CD8-positive, alpha-beta memory T cell (primary cell): ENCODE results near the gene PRXL2C. TPM values are rescaled to one million over a fixed set of nuclear protein-coding genes. Genes with fewer than 3 reads are reported as not detected.
"Not testable (repeated sequence)": the region's sequence is repeated elsewhere in the genome, so short reads cannot be mapped to it uniquely, and the experiment has no call there.

Experiments
- CTCF ChIA-PET: fragments of 350-600 bp; sonication (Branson Sonifier 250); formaldehyde crosslinking; loops from one replicate; lab custom pipeline; 2021; ENCODE audit warnings: antibody characterized with exemption; lab: Charles Lee
- POLR2A ChIA-PET: fragments of 350-600 bp; sonication (Branson Sonifier 250); formaldehyde crosslinking; loops from one replicate; lab custom pipeline; 2021; ENCODE audit warnings: antibody characterized with exemption; lab: Charles Lee
- DNase-seq, 5 donors: peaks; one replicate each; pipeline versions ENCODE4 v3.0.0 to v3.0.0-alpha.2; 2020 to 2022; ENCODE audit warnings: mixed read lengths in 1 of 5
- H3K27ac ChIP-seq: one replicate; pipeline ENCODE4 v1.7.0; 2013; ENCODE audit warnings: low read depth, mild to moderate bottlenecking, low read length, moderate library complexity
- H3K27me3 ChIP-seq: 2 replicates; pipeline ENCODE4 v1.7.0; 2013; ENCODE audit warnings: low read length, mild to moderate bottlenecking; ENCODE audit not compliant: insufficient read depth, poor library complexity, severe bottlenecking
- H3K36me3 ChIP-seq: 2 replicates; pipeline ENCODE4 v1.7.0; 2013; ENCODE audit warnings: mild to moderate bottlenecking, low read length, moderate library complexity; ENCODE audit not compliant: insufficient read depth
- H3K4me1 ChIP-seq: 2 replicates; pipeline ENCODE4 v1.7.0; 2013; ENCODE audit warnings: mild to moderate bottlenecking, low read length, moderate library complexity; ENCODE audit not compliant: insufficient read depth
- H3K4me3 ChIP-seq: 2 replicates; pipeline ENCODE4 v1.7.0; 2013; ENCODE audit warnings: mild to moderate bottlenecking, low read length
- H3K9me3 ChIP-seq: 2 replicates; pipeline ENCODE4 v1.7.0; 2013; ENCODE audit warnings: mild to moderate bottlenecking, low read length
- H3K27ac Mint-ChIP-seq, 8 donors: one replicate each; pipeline ENCODE4 v1.8.0; 2020 to 2021; ENCODE audit warnings: mixed read lengths in 8 of 8, mild to moderate bottlenecking in 6 of 8, inconsistent platforms in 3 of 8, moderate library complexity in 3 of 8
- H3K27me3 Mint-ChIP-seq, 2 donors: one replicate each; pipeline ENCODE4 v1.8.0; 2020 to 2021; ENCODE audit warnings: mixed read lengths in 2 of 2, mild to moderate bottlenecking in 1 of 2, moderate library complexity in 1 of 2
- H3K36me3 Mint-ChIP-seq, 3 donors: one replicate each; pipeline ENCODE4 v1.8.0; 2020 to 2021; ENCODE audit warnings: mixed read lengths in 3 of 3, inconsistent platforms in 1 of 3, mild to moderate bottlenecking in 1 of 3
- H3K4me1 Mint-ChIP-seq, 3 donors: one replicate each; pipeline ENCODE4 v1.8.0; 2020 to 2021; ENCODE audit warnings: mixed read lengths in 3 of 3, inconsistent platforms in 1 of 3, mild to moderate bottlenecking in 1 of 3
- H3K4me3 Mint-ChIP-seq, 7 donors: one replicate each; pipeline ENCODE4 v1.8.0; 2020 to 2021; ENCODE audit warnings: mixed read lengths in 7 of 7, mild to moderate bottlenecking in 6 of 7, moderate library complexity in 4 of 7, inconsistent platforms in 2 of 7
- H3K9me3 Mint-ChIP-seq, 5 donors: one replicate each; pipeline ENCODE4 v1.8.0; 2020 to 2022; ENCODE audit warnings: mixed read lengths in 5 of 5, mild to moderate bottlenecking in 3 of 5, moderate library complexity in 2 of 5, inconsistent platforms in 1 of 5
- polyA plus RNA-seq: library from polyadenylated mRNA; unstranded; fragments of 300-500 nt; fragmentation: Illumina TruSeq; gene quantifications from one replicate; pipeline ENCODE4 v1.2.3, GENCODE V29; 2021
- total RNA-seq, 2 experiments: library from RNA; stranded (reverse); gene quantifications; one replicate each; pipeline ENCODE4 v1.2.3, GENCODE V29; 2021

PRXL2C gene
- total and polyA plus RNA-seq, 3 experiments from 2014 or later = 9.3 to 15.2 (median 12.0) TPM

GRCh38 chr9:96641514-96641913 lies 13.6 kb downstream of the PRXL2C start:
- H3K36me3 ChIP-seq = peaks cover 3% of the 10 kb centered on the region
- H3K4me3 ChIP-seq = no peak overlapping the region
- H3K4me1 ChIP-seq = no peaks in the 10 kb centered on the region
- no peaks in the 10 kb centered on the region for H3K9me3 Mint-ChIP-seq
- peaks cover 3 to 34% (median 9%) of the 10 kb centered on the region in 3 donors for H3K36me3 Mint-ChIP-seq
- no peak overlapping the region for H3K4me3 Mint-ChIP-seq
- H3K27me3 Mint-ChIP-seq = peaks cover 3 to 5% of the 10 kb centered on the region in 2 donors
- H3K27ac ChIP-seq = no peak overlapping the region
- CTCF ChIA-PET = no interaction called here
- no peak for DNase-seq
- no peak overlapping the region for H3K27ac Mint-ChIP-seq
- POLR2A ChIA-PET = no interaction called here
- no peaks in the 10 kb centered on the region for H3K27me3 ChIP-seq
- no peaks in the 10 kb centered on the region for H3K9me3 ChIP-seq
- H3K4me1 Mint-ChIP-seq = no peaks in the 10 kb centered on the region

- no peaks in the 10 kb centered on the region for H3K9me3 ChIP-seq
- CTCF ChIA-PET = no interaction called here
- Mint-ChIP-seq H3K27me3 (peaks cover 3 to 9% of the 10 kb centered on the region in 2 donors), H3K27ac (no peak overlapping the region), H3K4me1 (no peaks in the 10 kb centered on the region), H3K9me3 (no peaks in the 10 kb centered on the region), H3K4me3 (peak overlapping the region in 1 of 7 donors; percentile 23), H3K36me3 (peaks cover 0 to 17% (median 0%) of the 10 kb centered on the region in 3 donors)
- no peak overlapping the region for H3K4me3 ChIP-seq
- POLR2A ChIA-PET = no interaction called here
- no peaks in the 10 kb centered on the region for H3K27me3 ChIP-seq
- no peak overlapping the region for H3K27ac ChIP-seq
- H3K4me1 ChIP-seq = no peaks in the 10 kb centered on the region
- DNase-seq = no peak
- H3K36me3 ChIP-seq = peaks cover 3% of the 10 kb centered on the region
Measured at GRCh38 chr9:96638606-96639364, 16.3 kb downstream of the PRXL2C start.

- Mint-ChIP-seq H3K9me3 (no peaks in the 10 kb centered on the region), H3K27ac (no peak overlapping the region), H3K4me3 (no peak overlapping the region), H3K4me1 (no peaks in the 10 kb centered on the region), H3K27me3 (peaks cover 12 to 14% of the 10 kb centered on the region in 2 donors), H3K36me3 (peaks cover 0 to 3% (median 0%) of the 10 kb centered on the region in 3 donors)
- ChIA-PET POLR2A (no interaction called here), CTCF (no interaction called here)
- H3K36me3 ChIP-seq = no peaks in the 10 kb centered on the region
- no peaks in the 10 kb centered on the region for H3K27me3 ChIP-seq
- no peak overlapping the region for H3K4me3 ChIP-seq
- no peaks in the 10 kb centered on the region for H3K9me3 ChIP-seq
- H3K4me1 ChIP-seq = no peaks in the 10 kb centered on the region
- H3K27ac ChIP-seq = no peak overlapping the region
- DNase-seq = no peak
Measured at GRCh38 chr9:96636368-96636767, 18.7 kb downstream of the PRXL2C start.

GRCh38 chr9:96633579-96633978 lies 21.5 kb downstream of the PRXL2C start:
- H3K27me3 ChIP-seq, H3K4me3 ChIP-seq, H3K36me3 ChIP-seq, CTCF ChIA-PET, H3K36me3 Mint-ChIP-seq, H3K27ac Mint-ChIP-seq, H3K4me3 Mint-ChIP-seq, H3K9me3 ChIP-seq, H3K4me1 Mint-ChIP-seq, H3K27ac ChIP-seq, H3K4me1 ChIP-seq, H3K9me3 Mint-ChIP-seq, DNase-seq: not testable (repeated sequence)
- POLR2A ChIA-PET = interaction anchor here (0.6 kb wide), 1 partner anchor 232 kb away, joined by 9 read pairs; no protein-coding TSS in a partner anchor
- H3K27me3 Mint-ChIP-seq = peaks cover 18 to 24% of the 10 kb centered on the region in 2 donors

GRCh38 chr9:96626912-96627311 lies 28.2 kb downstream of the PRXL2C start:
- POLR2A ChIA-PET = no interaction called here
- H3K4me1 Mint-ChIP-seq = no peaks in the 10 kb centered on the region
- H3K36me3 Mint-ChIP-seq = no peaks in the 10 kb centered on the region
- H3K4me3 Mint-ChIP-seq = no peak overlapping the region
- DNase-seq = no peak
- no peak overlapping the region for H3K27ac Mint-ChIP-seq
- H3K27ac ChIP-seq = no peak overlapping the region
- no peaks in the 10 kb centered on the region for H3K9me3 Mint-ChIP-seq
- peaks cover 14 to 47% of the 10 kb centered on the region in 2 donors for H3K27me3 Mint-ChIP-seq
- CTCF ChIA-PET = interaction anchor here (1.1 kb wide), 1 partner anchor 10 kb away, joined by 3 read pairs; no protein-coding TSS in a partner anchor
- peaks cover 7% of the 10 kb centered on the region for H3K27me3 ChIP-seq
- no peaks in the 10 kb centered on the region for H3K9me3 ChIP-seq
- H3K36me3 ChIP-seq = no peaks in the 10 kb centered on the region
- H3K4me3 ChIP-seq = no peak overlapping the region
- no peaks in the 10 kb centered on the region for H3K4me1 ChIP-seq

- ChIA-PET POLR2A (no interaction called here), CTCF (interaction anchor here (0.9 to 1.1 kb wide), 2 partner anchors 9 to 12 kb away, joined by 3 to 4 read pairs; no protein-coding TSS in a partner anchor)
- DNase-seq = no peak
- no peak overlapping the region for H3K27ac ChIP-seq
- H3K4me1 ChIP-seq = no peaks in the 10 kb centered on the region
- H3K27me3 ChIP-seq = peaks cover 21% of the 10 kb centered on the region
- Mint-ChIP-seq H3K4me3 (no peak overlapping the region), H3K27me3 (peaks cover 23 to 61% of the 10 kb centered on the region in 2 donors), H3K27ac (peak overlapping the region in 1 of 8 donors; percentile 32), H3K36me3 (peaks cover 0 to 4% (median 0%) of the 10 kb centered on the region in 3 donors), H3K9me3 (no peaks in the 10 kb centered on the region), H3K4me1 (peaks cover 2 to 13% (median 12%) of the 10 kb centered on the region in 3 donors)
- H3K4me3 ChIP-seq = no peak overlapping the region
- H3K36me3 ChIP-seq = no peaks in the 10 kb centered on the region
- no peaks in the 10 kb centered on the region for H3K9me3 ChIP-seq
Measured at GRCh38 chr9:96621618-96622017, 33.5 kb downstream of the PRXL2C start.

- peak overlapping the region in 4 of 7 donors; percentile 47 to 87 (median 72) for H3K4me3 Mint-ChIP-seq
- Histone ChIP-seq H3K9me3 (no peaks in the 10 kb centered on the region), H3K36me3 (no peaks in the 10 kb centered on the region), H3K27me3 (peaks cover 21% of the 10 kb centered on the region), H3K4me3 (no peak overlapping the region), H3K4me1 (no peaks in the 10 kb centered on the region), H3K27ac (no peak overlapping the region)
- H3K36me3 Mint-ChIP-seq = peaks cover 0 to 4% (median 0%) of the 10 kb centered on the region in 3 donors
- POLR2A ChIA-PET = interaction anchor here (0.6 kb wide), 1 partner anchor 171 kb away, joined by 3 read pairs; the partner anchor contains the start of gene HABP4
- H3K9me3 Mint-ChIP-seq = no peaks in the 10 kb centered on the region
- peaks cover 2 to 13% (median 12%) of the 10 kb centered on the region in 3 donors for H3K4me1 Mint-ChIP-seq
- H3K27ac Mint-ChIP-seq = no peak overlapping the region
- CTCF ChIA-PET = interaction anchor here (0.9 to 1.1 kb wide), 2 partner anchors 9 to 11 kb away, joined by 3 to 4 read pairs; no protein-coding TSS in a partner anchor
- DNase-seq = no peak
- peaks cover 25 to 59% of the 10 kb centered on the region in 2 donors for H3K27me3 Mint-ChIP-seq
Measured at GRCh38 chr9:96620832-96621269, 34.3 kb downstream of the PRXL2C start.

GRCh38 chr9:96620181-96620514 lies 35.0 kb downstream of the PRXL2C start:
- H3K4me1 Mint-ChIP-seq = peaks cover 2 to 13% (median 12%) of the 10 kb centered on the region in 3 donors
- no peaks in the 10 kb centered on the region for H3K9me3 Mint-ChIP-seq
- Histone ChIP-seq H3K9me3 (no peaks in the 10 kb centered on the region), H3K4me1 (no peaks in the 10 kb centered on the region), H3K36me3 (no peaks in the 10 kb centered on the region), H3K4me3 (no peak overlapping the region), H3K27me3 (peaks cover 21% of the 10 kb centered on the region), H3K27ac (no peak overlapping the region)
- ChIA-PET POLR2A (no interaction called here), CTCF (no interaction called here)
- no peak for DNase-seq
- H3K27ac Mint-ChIP-seq = no peak overlapping the region
- H3K36me3 Mint-ChIP-seq = peaks cover 0 to 4% (median 0%) of the 10 kb centered on the region in 3 donors
- H3K4me3 Mint-ChIP-seq = peak overlapping the region; percentile 47 to 87 (median 72)
- H3K27me3 Mint-ChIP-seq = peaks cover 28 to 60% of the 10 kb centered on the region in 2 donors
